Colonic mucosa (tissue), 4 donors: ENCODE data around the gene MGA. TPM values are rescaled to one million over a fixed set of nuclear protein-coding genes. Genes with fewer than 3 reads are reported as not detected.
A peak's percentile ranks its signal among the peaks of the same experiment; 100 is the strongest.

ENCODE experiments used
- DNase-seq: peaks from one replicate; pipeline ENCODE4 v3.0.0-alpha.2; 2020
- H3K27ac ChIP-seq: fragments of 200-600 bp; one replicate; pipeline ENCODE4 v1.8.0; 2021
- H3K27me3 ChIP-seq: fragments of 200-600 bp; one replicate; pipeline ENCODE4 v1.8.0; 2021
- H3K36me3 ChIP-seq: fragments of 200-600 bp; one replicate; pipeline ENCODE4 v1.8.0; 2021
- H3K4me1 ChIP-seq: fragments of 200-600 bp; one replicate; pipeline ENCODE4 v1.8.0; 2021; ENCODE audit warnings: mild to moderate bottlenecking
- H3K4me3 ChIP-seq: fragments of 200-600 bp; one replicate; pipeline ENCODE4 v1.8.0; 2021
- H3K9ac ChIP-seq, 2 donors: one replicate each; pipeline ENCODE4 v1.7.0; 2013; ENCODE audit warnings: control low read depth in 2 of 2, low read depth in 2 of 2, low read length in 2 of 2
- H3K9me3 ChIP-seq: fragments of 200-600 bp; one replicate; pipeline ENCODE4 v1.8.0; 2021
- CTCF ChIP-seq: fragments of 200-600 bp; IDR thresholded peaks from one replicate; pipeline ENCODE4 v1.8.0; 2022; ENCODE audit warnings: antibody characterized with exemption, mild to moderate bottlenecking
- intact Hi-C: fragments of 100-400 bp; cut with DNase I; formaldehyde crosslinking; loops from one replicate; pipeline ENCODE4 v1.14.1; 2022
- total RNA-seq, 2 donors: library from RNA; stranded (reverse); fragmentation: NEBNext Ultra II Directional in 1 of 2; extraction: Animal tissue kit (Norgen Biotek cat#: 25700) in 1 of 2; gene quantifications; one replicate each; pipeline ENCODE4 v1.2.1, GENCODE V29; 2021
- donor health status: healthy.
- donor health status: DM: no; HTN: no; CAD: no.
- donor health status: DM: no; HTN: no; CAD: no.

The MGA gene
- total RNA-seq, 2 donors from 2014 or later: 21.8 to 25.8 TPM

- no peak overlapping the region for H3K27ac ChIP-seq
- no peaks in the 10 kb centered on the region for H3K36me3 ChIP-seq
- no peak for TF ChIP-seq CTCF
- no peak overlapping the region for H3K9ac ChIP-seq
- H3K4me1 ChIP-seq: no peaks in the 10 kb centered on the region
- H3K4me3 ChIP-seq: no peak overlapping the region
- H3K9me3 ChIP-seq: no peaks in the 10 kb centered on the region
- intact Hi-C loops: no loop called here
- no peak for DNase-seq
- H3K27me3 ChIP-seq: no peaks in the 10 kb centered on the region
These were observed 1.5 kb upstream of the MGA start for GRCh38 chr15:41658689-41659088.

GRCh38 chr15:41659190-41659589 is 1.0 kb upstream of the MGA start:
- Histone ChIP-seq H3K4me3 (no peak overlapping the region), H3K9ac (no peak overlapping the region), H3K9me3 (no peaks in the 10 kb centered on the region), H3K27ac (no peak overlapping the region), H3K27me3 (no peaks in the 10 kb centered on the region), H3K36me3 (no peaks in the 10 kb centered on the region), H3K4me1 (no peaks in the 10 kb centered on the region)
- intact Hi-C loops: no loop called here
- no peak for DNase-seq
- TF ChIP-seq CTCF: no peak

- Histone ChIP-seq H3K9me3 (no peaks in the 10 kb centered on the region), H3K27me3 (no peaks in the 10 kb centered on the region), H3K9ac (no peak overlapping the region), H3K4me1 (no peaks in the 10 kb centered on the region), H3K4me3 (peak overlapping the region; percentile 50), H3K36me3 (no peaks in the 10 kb centered on the region), H3K27ac (peak overlapping the region; percentile 79)
- DNase-seq: no peak
- intact Hi-C loops: no loop called here
- TF ChIP-seq CTCF: no peak
These were observed 360 bp upstream of the MGA start for GRCh38 chr15:41659855-41660234.

- H3K4me1 ChIP-seq: no peaks in the 10 kb centered on the region
- peak overlapping the region; percentile 50 for H3K4me3 ChIP-seq
These were observed 893 bp downstream of the MGA start for GRCh38 chr15:41661078-41661517.

DNA sequence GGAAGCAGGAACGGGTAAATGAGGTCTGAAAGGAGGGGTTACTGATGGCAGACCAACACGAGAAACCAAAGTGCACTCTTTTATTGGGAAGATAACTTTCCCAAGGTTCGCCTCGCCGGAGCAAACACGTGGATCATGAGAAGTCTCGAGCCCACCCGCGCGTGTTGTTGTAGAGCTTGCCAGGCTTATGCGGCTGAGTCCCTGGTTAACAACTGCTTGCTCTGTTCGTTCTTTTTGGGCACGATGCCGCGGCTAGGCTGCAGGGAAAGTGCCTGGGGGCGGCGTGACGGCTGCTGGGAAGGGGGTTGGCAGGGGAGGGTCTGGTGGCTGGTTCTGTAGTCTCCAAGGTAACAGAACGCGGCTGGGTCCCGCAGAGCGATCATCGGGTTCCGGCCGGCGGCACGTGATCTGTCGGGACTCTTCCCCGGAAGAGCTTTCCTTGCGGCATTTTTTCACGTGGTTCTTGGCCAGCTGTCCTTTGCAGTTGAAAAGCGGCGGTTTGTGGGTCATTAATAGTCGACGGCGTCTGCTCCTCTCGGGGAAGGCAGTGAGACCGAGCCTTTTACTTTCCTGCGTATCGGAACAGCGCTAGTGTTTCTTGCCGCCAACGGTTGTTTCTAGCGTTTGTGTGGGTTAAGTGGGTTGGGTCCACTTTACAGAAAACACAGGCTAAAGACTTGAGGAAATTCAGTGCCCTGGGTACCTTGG is 1.5 kb downstream of the MGA start:
- Histone ChIP-seq H3K27ac (no peak overlapping the region), H3K9ac (peak overlapping the region; percentile 52 to 76), H3K36me3 (no peaks in the 10 kb centered on the region), H3K4me1 (peaks cover 3% of the 10 kb centered on the region), H3K9me3 (no peaks in the 10 kb centered on the region), H3K4me3 (peak overlapping the region; percentile 50), H3K27me3 (no peaks in the 10 kb centered on the region)
- intact Hi-C loops: no loop called here
- DNase-seq: peak; percentile 81
- no peak for TF ChIP-seq CTCF

More at GRCh38 chr15:41661078-41661517, 893 bp downstream of the MGA start:
- Histone ChIP-seq H3K36me3 (no peaks in the 10 kb centered on the region), H3K9me3 (no peaks in the 10 kb centered on the region), H3K27me3 (no peaks in the 10 kb centered on the region), H3K27ac (peak overlapping the region; percentile 79), H3K9ac (peak overlapping the region; percentile 28 to 76)
- no peak for TF ChIP-seq CTCF
- DNase-seq: no peak
- intact Hi-C loops: no loop called here
